Gastrocnemius medialis (tissue), 4 donors: ENCODE measurements around the gene HCN1. TPM values are rescaled to one million over a fixed set of nuclear protein-coding genes. Genes with fewer than 3 reads are reported as not detected.
"Not testable (repeated sequence)": the region's sequence is repeated elsewhere in the genome, so short reads cannot be mapped to it uniquely, and the experiment has no call there.

ENCODE experiments used
- ATAC-seq, 2 donors: fragments of 150-250 bp; one replicate each; pipeline ENCODE4 v1.9.1; 2016
- DNase-seq, 2 donors: peaks; one replicate each; pipeline ENCODE4 v3.0.0-alpha.2; 2019
- H3K27ac ChIP-seq, 4 donors: fragments of 200-600 bp; sonication (generic); 1 replicate in 1 of 4; 2 replicates in 3 of 4; pipeline ENCODE4 v1.5.1; 2016 to 2018; ENCODE audit warnings: mild to moderate bottlenecking in 2 of 4, moderate library complexity in 1 of 4
- H3K27me3 ChIP-seq, 3 donors: fragments of 200-600 bp; sonication (generic) in 2 of 3; 1 replicate in 1 of 3; 2 replicates in 2 of 3; pipeline versions ENCODE4 v1.5.1 to v1.6.0; 2016 to 2019; ENCODE audit warnings: mild to moderate bottlenecking in 1 of 3, moderate library complexity in 1 of 3
- H3K36me3 ChIP-seq, 2 donors: fragments of 200-600 bp; sonication (generic) in 1 of 2; one replicate each; pipeline ENCODE4 v1.5.1; 2017 to 2018
- H3K4me1 ChIP-seq, 2 donors: fragments of 200-600 bp; sonication (generic) in 1 of 2; one replicate each; pipeline ENCODE4 v1.5.1; 2016 to 2017; ENCODE audit warnings: mild to moderate bottlenecking in 2 of 2
- H3K4me3 ChIP-seq, 4 donors: fragments of 200-600 bp; sonication (generic) in 3 of 4; 1 replicate in 1 of 4; 2 replicates in 3 of 4; pipeline ENCODE4 v1.5.1; 2016 to 2019; ENCODE audit warnings: mild to moderate bottlenecking in 2 of 4
- H3K9me3 ChIP-seq, 3 donors: fragments of 200-600 bp; sonication (generic) in 2 of 3; 1 replicate in 1 of 3; 2 replicates in 2 of 3; pipeline ENCODE4 v1.5.1; 2016 to 2019
- POLR2A ChIP-seq, 2 donors: fragments of 450-650 bp; IDR thresholded peaks; one replicate each; pipeline ENCODE4 v1.6.1; 2017; ENCODE audit warnings: antibody characterized with exemption in 2 of 2, mild to moderate bottlenecking in 2 of 2, moderate library complexity in 2 of 2
- in situ Hi-C, 4 donors: fragments of 200-750 bp; cut with MboI; loops; one replicate each; pipeline versions ENCODE4 v1.15.0 to v1.8.0; 2017; ENCODE audit warnings: low sequenced_read_pairs in 4 of 4
- intact Hi-C: fragments of 100-400 bp; cut with DNase I; formaldehyde crosslinking; loops from one replicate; pipeline ENCODE4 v1.15.1; 2023; ENCODE audit warnings: low total_unique reads
- total RNA-seq, 4 donors: library from RNA; depleted of rRNA; stranded (reverse); fragments of >200 nt; gene quantifications; one replicate each; pipeline versions ENCODE4 v1.1.0 to v1.2.3, GENCODE V29; 2016
- TF ChIP-seq, protein P1 (sequence below), 5 experiments: fragments of 450-650 bp in 3 of 5; fragments of 200-600 bp in 2 of 5; sonication (generic) in 2 of 5; IDR thresholded peaks in 4 of 5; conservative IDR thresholded peaks in 1 of 5; 1 replicate in 4 of 5; 2 replicates in 1 of 5; pipeline ENCODE4 v1.5.1; 2016 to 2019; ENCODE audit warnings: antibody characterized with exemption in 5 of 5, mild to moderate bottlenecking in 3 of 5, moderate library complexity in 3 of 5

Gene HCN1
- total RNA-seq, 4 donors from 2014 or later: 0.02 to 0.47 (median 0.20) TPM

DNA sequence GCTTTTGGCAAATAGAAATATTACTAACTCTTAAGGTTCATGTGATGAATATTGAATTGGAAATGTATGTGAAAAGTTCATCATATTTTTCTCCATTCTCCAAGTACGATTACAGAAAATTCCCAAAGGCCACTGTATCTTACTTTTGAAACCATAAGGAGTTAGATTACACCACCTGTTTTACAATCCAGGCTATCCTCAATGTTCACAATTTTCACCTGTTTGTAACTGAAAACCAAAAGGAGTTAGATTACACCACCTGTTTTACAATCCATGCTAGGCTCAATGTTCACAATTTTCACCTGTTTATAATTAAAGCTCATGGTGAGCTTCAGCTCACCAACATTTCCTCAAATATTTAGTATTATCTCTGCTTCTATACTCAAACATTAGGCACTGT lies 188.0 kb downstream of the HCN1 start:
- H3K36me3 ChIP-seq: no peaks in the 10 kb centered on the region
- in situ Hi-C loops (loop anchor here in 2 of 4 donors (25.0 kb wide), 1 partner anchor 471 kb away; no protein-coding TSS in a partner anchor), intact Hi-C loops (no loop called here)
- H3K4me1 ChIP-seq: peaks cover 0 to 4% of the 10 kb centered on the region in 2 donors
- ATAC-seq (no peak), DNase-seq (no peak)
- H3K27ac ChIP-seq: no peak overlapping the region
- TF ChIP-seq, protein P1, sequence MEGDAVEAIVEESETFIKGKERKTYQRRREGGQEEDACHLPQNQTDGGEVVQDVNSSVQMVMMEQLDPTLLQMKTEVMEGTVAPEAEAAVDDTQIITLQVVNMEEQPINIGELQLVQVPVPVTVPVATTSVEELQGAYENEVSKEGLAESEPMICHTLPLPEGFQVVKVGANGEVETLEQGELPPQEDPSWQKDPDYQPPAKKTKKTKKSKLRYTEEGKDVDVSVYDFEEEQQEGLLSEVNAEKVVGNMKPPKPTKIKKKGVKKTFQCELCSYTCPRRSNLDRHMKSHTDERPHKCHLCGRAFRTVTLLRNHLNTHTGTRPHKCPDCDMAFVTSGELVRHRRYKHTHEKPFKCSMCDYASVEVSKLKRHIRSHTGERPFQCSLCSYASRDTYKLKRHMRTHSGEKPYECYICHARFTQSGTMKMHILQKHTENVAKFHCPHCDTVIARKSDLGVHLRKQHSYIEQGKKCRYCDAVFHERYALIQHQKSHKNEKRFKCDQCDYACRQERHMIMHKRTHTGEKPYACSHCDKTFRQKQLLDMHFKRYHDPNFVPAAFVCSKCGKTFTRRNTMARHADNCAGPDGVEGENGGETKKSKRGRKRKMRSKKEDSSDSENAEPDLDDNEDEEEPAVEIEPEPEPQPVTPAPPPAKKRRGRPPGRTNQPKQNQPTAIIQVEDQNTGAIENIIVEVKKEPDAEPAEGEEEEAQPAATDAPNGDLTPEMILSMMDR (IDR thresholded peaks at IDR 0.05 in 4 of 5, conservative IDR thresholded peaks at IDR 0.05 in 1 of 5): no peak
- TF ChIP-seq POLR2A (IDR thresholded peaks at IDR 0.05): no peak
- no peak overlapping the region for H3K4me3 ChIP-seq
- no peaks in the 10 kb centered on the region for H3K9me3 ChIP-seq
- no peaks in the 10 kb centered on the region for H3K27me3 ChIP-seq

DNA sequence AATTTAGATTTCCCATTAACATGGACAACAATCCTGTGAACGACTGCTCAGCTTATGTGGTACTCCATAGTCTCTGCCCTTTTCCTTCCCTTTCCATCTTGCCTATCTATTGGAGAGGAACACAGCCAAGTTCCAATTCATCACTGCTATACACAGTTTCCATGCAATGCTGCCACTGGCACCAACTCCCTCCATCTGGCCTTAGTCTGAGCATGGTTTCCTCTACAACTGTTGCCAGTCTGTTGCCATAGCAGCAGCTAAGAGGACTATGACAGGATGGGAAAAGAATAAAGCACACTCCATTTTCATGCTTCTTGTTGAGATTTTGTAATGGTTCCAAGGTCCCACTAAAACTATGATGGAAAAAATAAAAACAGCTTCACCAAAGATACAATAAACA lies 189.0 kb downstream of the HCN1 start:
- ATAC-seq (no peak), DNase-seq (no peak)
- H3K36me3 ChIP-seq: no peaks in the 10 kb centered on the region
- in situ Hi-C loops: loop anchor here in 2 of 4 donors (25.0 kb wide), 1 partner anchor 470 kb away; no protein-coding TSS in a partner anchor
- no peaks in the 10 kb centered on the region for H3K9me3 ChIP-seq
- no peak overlapping the region for H3K4me3 ChIP-seq
- no peak overlapping the region for H3K27ac ChIP-seq
- TF ChIP-seq POLR2A (IDR thresholded peaks at IDR 0.05): no peak
- TF ChIP-seq, protein P1 (IDR thresholded peaks at IDR 0.05 in 4 of 5, conservative IDR thresholded peaks at IDR 0.05 in 1 of 5): no peak
- H3K27me3 ChIP-seq: no peaks in the 10 kb centered on the region
- intact Hi-C loops: no loop called here
- peaks cover 0 to 4% of the 10 kb centered on the region in 2 donors for H3K4me1 ChIP-seq

DNA sequence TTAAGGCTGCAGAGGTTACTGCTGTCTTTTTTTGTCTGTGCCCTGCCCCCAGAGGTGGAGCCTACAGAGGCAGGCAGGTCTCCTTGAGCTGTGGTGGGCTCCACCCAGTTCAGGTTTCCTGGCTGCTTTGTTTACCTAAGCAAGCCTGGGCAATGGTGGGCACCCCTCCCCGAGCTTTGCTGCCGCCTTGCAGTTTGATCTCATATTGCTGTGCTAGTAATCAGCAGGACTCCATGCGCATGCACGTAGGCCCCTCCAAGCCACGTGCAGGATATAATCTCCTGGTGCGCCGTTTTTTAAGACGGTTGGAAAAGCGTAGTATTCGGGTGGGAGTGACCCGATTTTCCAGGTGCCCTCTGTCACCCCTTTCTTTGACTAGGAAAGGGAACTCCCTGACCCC lies 197.2 kb downstream of the HCN1 start:
- H3K9me3 ChIP-seq, ATAC-seq, H3K27me3 ChIP-seq, H3K36me3 ChIP-seq, H3K4me3 ChIP-seq, H3K27ac ChIP-seq, in situ Hi-C loops, intact Hi-C loops, DNase-seq, H3K4me1 ChIP-seq: not testable (repeated sequence)

DNA sequence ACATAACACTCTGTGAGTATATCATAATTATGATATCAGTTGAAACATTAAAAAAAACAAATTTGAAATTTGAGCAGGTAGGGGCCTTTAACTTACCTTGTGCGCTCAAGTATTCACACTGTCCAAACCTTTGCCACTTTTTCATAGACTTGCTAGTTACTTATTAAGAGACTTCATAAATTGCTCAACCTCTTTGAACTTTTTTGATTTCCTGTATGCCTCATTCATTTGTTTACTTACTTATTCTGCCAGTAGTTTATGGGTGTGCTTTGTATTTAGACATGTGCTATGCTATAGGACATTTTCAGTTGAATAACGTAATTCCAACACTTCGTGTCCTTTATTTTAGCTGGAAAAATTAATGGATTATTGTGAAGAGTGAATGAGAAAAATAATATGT lies 204.8 kb downstream of the HCN1 start:
- Histone ChIP-seq H3K36me3 (no peaks in the 10 kb centered on the region), H3K4me3 (no peak overlapping the region), H3K27ac (no peak overlapping the region), H3K9me3 (no peaks in the 10 kb centered on the region), H3K27me3 (no peaks in the 10 kb centered on the region), H3K4me1 (no peaks in the 10 kb centered on the region)
- no peak for DNase-seq
- intact Hi-C loops (no loop called here), in situ Hi-C loops (no loop called here)
- no peak for ATAC-seq
- TF ChIP-seq, protein P1 (IDR thresholded peaks at IDR 0.05 in 4 of 5, conservative IDR thresholded peaks at IDR 0.05 in 1 of 5): no peak
- no peak for TF ChIP-seq POLR2A (IDR thresholded peaks at IDR 0.05)

DNA sequence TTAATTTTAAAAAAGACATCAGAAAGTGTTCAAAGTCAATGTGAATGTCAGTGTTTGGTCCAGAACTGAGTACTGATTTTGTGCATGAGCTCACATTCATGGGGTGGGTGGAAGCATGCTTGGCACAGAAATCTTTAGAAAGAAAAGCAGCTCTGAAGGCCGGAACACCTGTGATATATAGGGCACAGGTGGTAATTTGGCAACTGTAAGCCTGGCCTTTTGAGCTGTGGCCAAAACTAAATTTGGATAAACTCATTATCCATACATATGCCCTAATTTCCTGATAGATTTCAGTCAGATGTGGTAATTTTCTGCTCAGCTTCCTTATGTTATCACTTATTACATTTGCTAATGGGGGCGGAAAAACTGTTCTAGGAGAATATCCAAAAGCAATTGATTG lies 211.4 kb downstream of the HCN1 start:
- Histone ChIP-seq H3K27ac (no peak overlapping the region), H3K9me3 (no peaks in the 10 kb centered on the region), H3K36me3 (no peaks in the 10 kb centered on the region), H3K4me1 (no peaks in the 10 kb centered on the region), H3K4me3 (no peak overlapping the region), H3K27me3 (no peaks in the 10 kb centered on the region)
- TF ChIP-seq, protein P1 (IDR thresholded peaks at IDR 0.05 in 4 of 5, conservative IDR thresholded peaks at IDR 0.05 in 1 of 5): no peak
- no peak for TF ChIP-seq POLR2A (IDR thresholded peaks at IDR 0.05)
- DNase-seq: no peak
- in situ Hi-C loops: no loop called here
- intact Hi-C loops: no loop called here
- no peak for ATAC-seq
